ENCODE data around the gene FAM90A26. TPM values are rescaled to one million over a fixed set of nuclear protein-coding genes. Genes with fewer than 3 reads are reported as not detected.
"Not testable (repeated sequence)": the region's sequence is repeated elsewhere in the genome, so short reads cannot be mapped to it uniquely, and the experiment has no call there.

Gene FAM90A26, protein sequence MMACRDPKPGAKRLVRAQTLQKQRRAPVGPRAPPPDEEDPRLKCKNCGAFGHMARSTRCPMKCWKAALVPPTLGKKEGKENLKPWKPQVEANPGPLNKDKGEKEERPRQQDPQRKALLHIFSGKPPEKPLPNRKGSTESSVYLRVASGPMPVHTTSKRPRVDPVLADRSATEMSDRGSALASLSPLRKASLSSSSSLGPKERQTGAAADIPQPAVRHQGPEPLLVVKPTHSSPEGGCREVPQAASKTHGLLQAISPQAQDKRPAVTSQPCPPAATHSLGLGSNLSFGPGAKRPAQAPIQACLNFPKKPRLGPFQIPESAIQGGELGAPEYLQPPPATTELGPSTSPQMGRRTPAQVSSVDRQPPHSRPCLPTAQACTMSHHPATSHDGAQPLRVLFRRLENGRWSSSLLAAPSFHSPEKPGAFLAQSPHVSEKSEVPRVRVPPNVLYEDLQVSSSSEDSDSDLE
- total RNA-seq = not detected in 2 replicates
- long read RNA-seq = 0 reads

DNA sequence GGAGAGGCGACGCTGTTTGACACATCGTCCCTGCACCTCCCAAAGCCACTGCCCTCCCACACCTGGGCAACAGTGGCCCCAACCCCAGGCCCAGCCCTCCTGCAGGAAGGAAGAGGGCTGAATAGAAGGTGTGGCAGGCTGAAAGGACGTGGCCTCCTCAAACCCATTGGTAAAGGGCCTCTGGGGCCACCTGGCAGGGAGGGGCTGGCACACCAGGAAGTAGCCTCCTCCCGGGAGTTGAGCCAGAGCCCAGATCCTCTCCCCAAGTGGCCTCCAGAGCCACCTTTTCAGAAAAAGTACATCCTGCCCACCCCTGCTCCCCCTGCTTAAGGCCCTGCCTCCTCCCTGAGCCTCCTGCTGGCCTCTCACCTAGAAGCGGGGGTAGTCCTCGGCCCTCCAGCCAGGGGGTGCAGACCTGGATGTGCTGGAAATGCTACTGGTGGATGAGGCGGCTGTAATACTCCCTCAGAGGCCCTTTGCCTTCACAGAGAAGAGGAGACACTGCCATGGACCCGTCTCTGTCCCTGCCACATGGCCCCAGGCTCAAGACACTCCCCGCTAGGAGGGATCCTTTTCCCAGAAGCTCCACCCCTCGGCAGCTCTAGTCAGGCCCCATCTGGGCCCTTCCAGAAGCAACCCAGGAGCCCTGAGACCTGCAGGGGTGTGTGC lies at the start of gene FAM90A26:
Gene FAM90A26, plus strand, starts transcription at position 619 of the 669 bp plus-strand sequence. CDS start 2,764 bp downstream, outside the sequence.
- H3K36me3 Mint-ChIP-seq (ENCODE audit: low read depth); H3K9me3 Mint-ChIP-seq; H3K4me3 Mint-ChIP-seq; H3K4me1 Mint-ChIP-seq; DNase-seq (ENCODE audit: low read depth, low spot score); H3K27ac Mint-ChIP-seq (ENCODE audit: unreplicated experiment); H3K27me3 Mint-ChIP-seq (ENCODE audit: low read depth): not testable (repeated sequence)

DNA sequence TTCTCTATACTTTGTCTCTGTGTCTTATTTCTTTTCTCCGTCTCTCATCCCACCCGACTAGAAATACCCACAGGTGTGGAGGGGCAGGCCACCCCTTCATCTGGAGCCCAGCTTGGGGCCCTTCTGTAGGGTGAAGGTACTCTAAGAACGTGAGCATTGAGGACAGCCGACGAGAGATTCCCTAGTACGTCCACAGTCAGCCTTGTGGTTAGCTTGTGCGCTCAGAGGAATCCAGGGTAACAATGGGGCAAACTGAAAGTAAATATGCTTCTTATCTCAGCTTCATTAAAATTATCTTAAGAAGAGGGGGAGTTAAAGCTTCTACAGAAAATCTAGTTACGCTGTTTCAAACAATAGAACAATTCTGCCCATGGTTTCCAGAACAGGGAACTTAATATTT lies 47.5 kb upstream of the FAM90A26 start:
- H3K4me1 Mint-ChIP-seq; DNase-seq (ENCODE audit: low read depth, low spot score); H3K27ac Mint-ChIP-seq (ENCODE audit: unreplicated experiment); H3K9me3 Mint-ChIP-seq; H3K36me3 Mint-ChIP-seq (ENCODE audit: low read depth); H3K4me3 Mint-ChIP-seq: not testable (repeated sequence)
- peaks cover 34% of the 10 kb centered on the region for H3K27me3 Mint-ChIP-seq (ENCODE audit: low read depth)

DNA sequence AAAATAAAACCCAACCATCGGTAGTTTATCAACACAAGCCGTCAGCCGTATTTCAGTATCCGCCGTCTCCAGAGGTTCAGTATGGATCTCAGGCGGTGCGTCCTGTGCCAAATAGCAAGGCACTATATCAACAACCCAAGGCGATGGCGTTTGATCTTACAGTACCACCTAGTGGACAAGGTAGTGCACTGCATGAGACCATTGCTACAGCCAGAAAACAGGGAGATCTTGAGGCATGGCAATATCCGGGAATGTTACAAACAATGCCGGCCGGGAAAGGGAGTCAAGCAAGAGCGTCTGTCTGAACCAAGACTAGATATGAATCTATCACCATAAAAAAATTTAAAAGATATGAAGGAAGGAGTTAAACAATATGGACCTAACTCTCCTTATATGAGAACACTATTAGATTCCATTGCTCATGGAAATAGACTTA lies 46.6 kb upstream of the FAM90A26 start:
- H3K27me3 Mint-ChIP-seq (ENCODE audit: low read depth) = peaks cover 30% of the 10 kb centered on the region
- TF ChIP-seq, protein P1, sequence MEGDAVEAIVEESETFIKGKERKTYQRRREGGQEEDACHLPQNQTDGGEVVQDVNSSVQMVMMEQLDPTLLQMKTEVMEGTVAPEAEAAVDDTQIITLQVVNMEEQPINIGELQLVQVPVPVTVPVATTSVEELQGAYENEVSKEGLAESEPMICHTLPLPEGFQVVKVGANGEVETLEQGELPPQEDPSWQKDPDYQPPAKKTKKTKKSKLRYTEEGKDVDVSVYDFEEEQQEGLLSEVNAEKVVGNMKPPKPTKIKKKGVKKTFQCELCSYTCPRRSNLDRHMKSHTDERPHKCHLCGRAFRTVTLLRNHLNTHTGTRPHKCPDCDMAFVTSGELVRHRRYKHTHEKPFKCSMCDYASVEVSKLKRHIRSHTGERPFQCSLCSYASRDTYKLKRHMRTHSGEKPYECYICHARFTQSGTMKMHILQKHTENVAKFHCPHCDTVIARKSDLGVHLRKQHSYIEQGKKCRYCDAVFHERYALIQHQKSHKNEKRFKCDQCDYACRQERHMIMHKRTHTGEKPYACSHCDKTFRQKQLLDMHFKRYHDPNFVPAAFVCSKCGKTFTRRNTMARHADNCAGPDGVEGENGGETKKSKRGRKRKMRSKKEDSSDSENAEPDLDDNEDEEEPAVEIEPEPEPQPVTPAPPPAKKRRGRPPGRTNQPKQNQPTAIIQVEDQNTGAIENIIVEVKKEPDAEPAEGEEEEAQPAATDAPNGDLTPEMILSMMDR (conservative IDR thresholded peaks at IDR 0.05) = peak; percentile 74
- H3K4me3 Mint-ChIP-seq; H3K36me3 Mint-ChIP-seq (ENCODE audit: low read depth); H3K4me1 Mint-ChIP-seq; H3K27ac Mint-ChIP-seq (ENCODE audit: unreplicated experiment); H3K9me3 Mint-ChIP-seq: not testable (repeated sequence)
- peak; percentile 42 for DNase-seq (ENCODE audit: low read depth, low spot score)

DNA sequence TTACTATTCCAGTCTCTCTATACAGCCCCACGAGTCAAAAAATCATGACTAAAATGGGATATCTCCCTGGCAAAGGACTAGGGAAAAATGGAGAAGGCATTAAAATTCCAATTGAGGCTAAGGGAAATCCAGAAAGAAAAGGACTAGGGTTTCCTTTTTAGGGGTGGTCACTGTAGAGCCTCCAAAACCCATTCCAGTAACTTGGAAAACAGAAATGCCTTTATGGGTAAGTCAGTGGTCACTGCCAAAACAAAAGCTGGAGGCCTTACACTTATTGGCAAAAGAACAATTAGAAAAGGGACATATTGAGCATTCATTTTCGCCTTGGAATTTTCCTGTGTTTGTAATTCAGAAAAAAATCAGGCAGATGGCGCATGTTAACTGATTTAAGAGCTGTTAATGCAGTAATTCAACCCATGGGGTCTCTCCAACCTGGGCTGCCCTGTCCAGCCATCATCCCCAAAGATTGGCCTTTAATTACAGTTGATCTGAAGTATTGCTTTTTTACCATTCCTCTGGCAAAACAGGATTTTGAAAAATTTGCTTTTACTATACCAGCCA lies 44.5 kb upstream of the FAM90A26 start:
- DNase-seq (ENCODE audit: low read depth, low spot score); H3K4me1 Mint-ChIP-seq; H3K27ac Mint-ChIP-seq (ENCODE audit: unreplicated experiment); H3K36me3 Mint-ChIP-seq (ENCODE audit: low read depth); H3K9me3 Mint-ChIP-seq; H3K4me3 Mint-ChIP-seq: not testable (repeated sequence)
- H3K27me3 Mint-ChIP-seq (ENCODE audit: low read depth) = peaks cover 30% of the 10 kb centered on the region

DNA sequence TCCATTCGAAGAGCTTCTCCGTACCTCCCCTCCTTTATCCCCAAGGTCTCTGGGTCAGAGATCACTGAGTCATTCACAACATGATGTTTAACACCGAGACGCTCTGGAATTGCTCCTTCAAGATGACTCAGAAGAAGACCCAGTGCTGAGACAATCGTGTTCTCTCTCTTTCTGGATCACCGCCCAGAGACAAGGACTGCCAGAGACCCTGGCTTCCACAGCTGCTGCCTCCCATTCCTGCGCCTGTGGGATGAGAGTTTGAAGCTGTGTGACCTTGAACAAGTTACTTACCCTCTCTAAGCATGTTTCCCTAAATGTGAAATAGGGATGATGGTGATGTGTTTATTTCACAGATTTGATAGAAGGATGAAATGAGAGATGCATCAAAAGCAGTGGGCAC lies 38.8 kb upstream of the FAM90A26 start:
- H3K36me3 Mint-ChIP-seq (ENCODE audit: low read depth); DNase-seq (ENCODE audit: low read depth, low spot score); H3K27ac Mint-ChIP-seq (ENCODE audit: unreplicated experiment); H3K4me3 Mint-ChIP-seq; H3K4me1 Mint-ChIP-seq; H3K9me3 Mint-ChIP-seq: not testable (repeated sequence)
- peaks cover 15% of the 10 kb centered on the region for H3K27me3 Mint-ChIP-seq (ENCODE audit: low read depth)

DNA sequence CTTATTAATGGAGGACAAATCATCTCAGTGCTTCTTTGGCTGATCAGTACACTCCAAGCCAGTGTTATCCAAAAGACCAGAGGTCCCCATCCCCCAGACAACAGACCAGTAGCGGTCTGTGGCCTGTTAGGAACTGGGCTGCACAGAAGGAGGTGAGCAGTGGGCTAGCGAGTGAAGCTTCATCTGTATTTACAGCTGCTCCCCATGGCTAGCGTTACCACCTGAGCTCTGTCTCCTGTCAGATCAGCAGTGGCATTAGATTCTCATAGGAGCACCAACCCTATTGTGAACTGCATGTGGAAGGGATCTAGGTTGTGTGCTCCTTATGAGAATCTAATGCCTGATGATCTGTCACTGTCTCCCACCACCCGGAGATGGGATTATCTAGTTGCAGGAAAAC lies 37.4 kb upstream of the FAM90A26 start:
- not testable (repeated sequence) for H3K27ac Mint-ChIP-seq (ENCODE audit: unreplicated experiment); H3K9me3 Mint-ChIP-seq; H3K4me3 Mint-ChIP-seq; H3K4me1 Mint-ChIP-seq; H3K36me3 Mint-ChIP-seq (ENCODE audit: low read depth); DNase-seq (ENCODE audit: low read depth, low spot score)
- peaks cover 15% of the 10 kb centered on the region for H3K27me3 Mint-ChIP-seq (ENCODE audit: low read depth)

DNA sequence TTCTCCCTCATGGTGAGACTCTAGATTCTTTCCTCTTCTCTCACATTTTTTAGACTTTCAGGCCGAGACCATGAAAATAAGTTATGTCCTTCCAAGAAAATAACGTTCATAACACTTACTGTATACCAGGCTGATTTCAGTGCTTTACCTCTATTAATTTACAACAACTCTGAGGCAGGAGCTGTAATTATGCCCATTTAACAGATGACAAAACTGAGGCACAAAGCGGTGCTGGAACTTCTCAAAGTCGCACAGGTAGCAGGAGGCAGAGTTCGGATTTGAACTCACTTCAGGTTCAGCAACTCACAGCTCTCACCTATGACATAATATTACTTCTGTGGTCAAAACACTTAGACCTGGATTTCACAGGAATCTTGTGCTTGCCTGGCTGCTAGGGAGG lies 36.2 kb upstream of the FAM90A26 start:
- H3K36me3 Mint-ChIP-seq (ENCODE audit: low read depth); H3K9me3 Mint-ChIP-seq; DNase-seq (ENCODE audit: low read depth, low spot score); H3K27ac Mint-ChIP-seq (ENCODE audit: unreplicated experiment); H3K4me1 Mint-ChIP-seq; H3K4me3 Mint-ChIP-seq: not testable (repeated sequence)
- peaks cover 15% of the 10 kb centered on the region for H3K27me3 Mint-ChIP-seq (ENCODE audit: low read depth)

DNA sequence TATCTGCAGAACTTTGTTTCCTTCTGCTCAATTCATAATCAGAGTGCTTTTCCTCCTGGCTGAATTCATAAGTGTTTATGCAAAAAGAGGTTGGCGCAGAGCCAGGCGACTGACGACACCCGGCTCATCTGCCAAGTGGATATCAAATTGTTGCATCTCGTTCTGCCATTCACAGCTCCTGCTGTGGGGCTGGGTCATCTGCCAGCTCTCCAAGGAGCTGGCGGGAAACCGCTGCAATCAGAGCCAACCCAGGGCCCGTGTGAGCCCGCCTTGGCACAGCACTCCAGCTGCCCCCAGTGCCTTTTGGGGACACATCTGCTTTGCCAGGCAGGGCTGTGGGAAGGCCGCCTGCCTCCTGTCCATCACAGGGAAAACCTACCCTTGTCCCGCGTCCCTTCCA lies 35.7 kb upstream of the FAM90A26 start:
- DNase-seq (ENCODE audit: low read depth, low spot score); H3K27ac Mint-ChIP-seq (ENCODE audit: unreplicated experiment); H3K36me3 Mint-ChIP-seq (ENCODE audit: low read depth); H3K4me3 Mint-ChIP-seq; H3K4me1 Mint-ChIP-seq; H3K9me3 Mint-ChIP-seq: not testable (repeated sequence)
- peaks cover 15% of the 10 kb centered on the region for H3K27me3 Mint-ChIP-seq (ENCODE audit: low read depth)

DNA sequence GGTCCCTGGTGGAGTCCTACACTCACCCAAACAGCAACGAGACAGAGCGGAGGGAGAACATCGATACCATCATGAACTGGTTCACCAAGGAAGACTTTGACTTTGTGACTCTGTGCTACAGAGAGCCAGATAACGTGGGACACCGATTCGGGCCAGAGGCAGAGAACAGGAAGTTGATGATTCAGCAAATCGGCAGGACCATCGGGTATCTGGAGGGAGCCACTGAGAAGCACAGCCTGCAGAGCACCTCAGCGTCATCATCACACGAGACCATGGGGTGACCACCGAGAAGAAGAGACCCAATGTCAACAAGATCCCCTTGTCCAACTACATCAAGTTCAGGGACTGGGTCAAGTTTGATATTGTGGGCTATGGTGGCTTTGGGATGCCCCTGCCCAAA lies 29.2 kb upstream of the FAM90A26 start:
- not testable (repeated sequence) for H3K9me3 Mint-ChIP-seq; H3K27me3 Mint-ChIP-seq (ENCODE audit: low read depth); H3K36me3 Mint-ChIP-seq (ENCODE audit: low read depth); H3K27ac Mint-ChIP-seq (ENCODE audit: unreplicated experiment); H3K4me1 Mint-ChIP-seq; H3K4me3 Mint-ChIP-seq; DNase-seq (ENCODE audit: low read depth, low spot score)

DNA sequence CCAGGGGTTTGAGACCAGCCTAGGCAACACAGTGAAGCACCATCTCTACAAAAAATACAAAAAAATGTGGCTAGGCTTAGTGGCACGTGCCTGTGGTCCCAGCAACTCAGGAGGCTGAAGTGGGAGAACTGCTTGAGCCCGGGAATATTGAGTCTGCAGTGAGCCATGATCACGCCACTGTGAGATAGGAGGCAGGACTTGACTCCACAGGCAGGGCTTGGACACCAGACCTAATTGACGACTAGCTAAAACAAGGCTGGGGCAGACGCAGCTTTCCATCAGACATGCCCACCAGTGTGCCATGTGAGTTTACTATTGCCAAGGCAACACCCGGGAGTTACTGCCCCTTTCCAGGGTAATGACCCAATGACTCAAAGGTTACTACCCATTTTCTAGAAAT lies 27.4 kb upstream of the FAM90A26 start:
- not testable (repeated sequence) for H3K27ac Mint-ChIP-seq (ENCODE audit: unreplicated experiment); DNase-seq (ENCODE audit: low read depth, low spot score); H3K4me3 Mint-ChIP-seq; H3K4me1 Mint-ChIP-seq; H3K27me3 Mint-ChIP-seq (ENCODE audit: low read depth); H3K36me3 Mint-ChIP-seq (ENCODE audit: low read depth); H3K9me3 Mint-ChIP-seq
